ENCODE measurements around the gene ZYG11A.

The ZYG11A gene

GRCh38 chr1:52919051-52919722 is 76.6 kb downstream of the ZYG11A start:
- DNase-seq = no peak

GRCh38 chr1:52919723-52920483 is 77.3 kb downstream of the ZYG11A start:
- DNase-seq = no peak

DNA sequence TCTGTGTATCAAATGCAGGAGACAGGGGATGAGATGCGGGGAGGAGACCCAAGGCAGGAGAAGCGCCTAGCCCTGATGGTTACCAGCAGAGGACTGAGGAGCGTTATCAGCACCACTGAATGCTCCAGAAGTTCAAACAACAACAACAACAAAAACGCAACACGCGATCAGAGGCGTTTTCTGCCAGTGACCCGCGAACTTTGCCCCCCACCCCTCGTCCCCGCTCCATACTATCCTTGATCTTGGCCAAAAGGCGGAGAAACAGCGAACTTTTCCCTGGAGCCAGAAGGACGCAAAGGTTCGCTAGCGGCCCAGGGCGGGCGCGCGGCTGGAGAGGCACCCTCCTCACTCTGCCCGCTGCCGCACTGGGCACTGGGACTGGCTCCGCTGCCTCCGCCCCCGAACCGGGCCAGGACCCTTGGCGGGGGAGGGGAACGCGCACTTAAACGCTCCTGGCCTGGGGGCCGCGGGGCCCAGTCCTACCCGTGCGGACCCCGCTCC is 78.3 kb downstream of the ZYG11A start:
- no peak for DNase-seq

GRCh38 chr1:52925571-52926005 is 83.0 kb downstream of the ZYG11A start:
- no peak for DNase-seq

DNA sequence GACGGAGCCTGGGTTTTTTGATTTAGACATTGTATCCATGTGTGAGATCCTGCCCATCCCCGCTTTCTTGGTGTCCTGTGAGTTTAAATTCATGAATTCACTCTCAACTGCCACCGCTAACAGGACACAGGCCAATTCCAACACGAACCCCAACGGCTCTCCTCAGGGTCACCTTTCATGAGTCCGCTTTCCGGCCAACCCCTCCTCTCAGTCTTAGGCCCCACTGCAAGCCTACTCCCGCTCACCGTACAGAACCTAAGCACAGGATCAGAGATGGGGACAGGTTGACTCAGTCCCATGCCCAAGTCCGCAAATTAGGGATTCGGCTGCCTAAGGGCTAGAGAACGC is 84.3 kb downstream of the ZYG11A start:
- DNase-seq = no peak

DNA sequence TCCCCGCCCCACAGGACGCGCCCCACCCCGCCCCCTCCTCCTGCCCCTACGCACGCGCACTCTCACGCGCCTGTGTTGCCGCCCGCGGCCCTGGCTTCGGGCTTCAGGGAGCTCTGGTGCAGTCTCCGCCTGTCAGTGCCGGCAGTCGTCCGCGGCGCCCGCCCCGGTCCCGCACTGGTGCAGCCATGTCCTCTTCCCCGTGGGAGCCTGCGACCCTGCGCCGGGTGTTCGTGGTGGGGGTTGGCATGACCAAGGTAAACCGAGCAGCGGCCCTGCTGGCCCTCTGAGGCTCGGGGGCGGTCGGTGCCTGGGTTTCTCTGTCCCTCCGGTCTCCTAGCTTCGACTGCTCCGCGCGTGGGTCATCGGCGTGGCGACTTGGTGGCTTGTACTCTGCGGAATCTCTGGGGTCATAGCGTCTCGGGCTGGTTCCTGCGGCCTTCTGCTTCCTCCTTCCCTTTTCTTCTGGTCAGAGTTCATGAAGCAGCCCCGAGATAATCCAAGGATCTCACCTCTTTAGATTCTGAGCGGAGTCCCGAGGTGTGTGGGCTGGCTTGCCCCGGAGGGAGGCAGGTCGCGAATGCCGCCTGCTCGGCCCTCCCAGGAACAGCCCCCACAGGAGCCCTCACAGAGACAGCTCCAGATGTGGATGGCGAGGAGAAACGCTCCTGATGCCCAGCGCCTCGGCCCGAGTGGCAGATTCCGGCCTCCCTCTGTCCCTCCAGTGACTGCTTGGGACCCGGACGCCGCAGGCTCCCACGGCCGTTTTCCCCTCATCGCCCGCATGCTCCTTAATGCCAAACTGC is 84.9 kb downstream of the ZYG11A start, which contains the start of gene SCP2:
SCP2 (plus strand) TSS at position 65 of the 803 bp plus-strand sequence; CDS start at position 186, 121 bp downstream.
- peak; percentile 25 to 48 for DNase-seq

- no peak for DNase-seq
Measured at GRCh38 chr1:52928015-52928404, 85.5 kb downstream of the ZYG11A start.

DNA sequence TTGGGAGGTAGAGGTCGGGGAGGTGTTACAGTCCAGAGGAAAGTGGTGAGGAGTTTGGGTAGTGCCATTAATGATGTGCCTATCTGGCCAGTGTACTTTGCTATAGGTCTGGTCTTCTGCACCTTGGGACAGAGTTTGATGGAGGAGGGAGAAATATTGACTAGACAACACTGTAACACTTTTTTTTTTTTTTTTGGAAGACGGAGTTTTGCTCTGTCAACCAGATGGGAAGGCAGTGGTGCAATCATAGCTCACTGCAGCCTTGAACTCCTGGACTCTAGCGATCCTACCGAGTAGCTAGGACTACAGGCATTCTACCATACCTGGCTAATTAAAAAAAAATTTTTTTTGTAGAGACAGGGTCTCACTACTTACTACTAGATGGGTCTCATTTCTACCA is 86.5 kb downstream of the ZYG11A start:
- no peak for DNase-seq

GRCh38 chr1:52937433-52938182 is 95.0 kb downstream of the ZYG11A start:
- no peak for DNase-seq

DNA sequence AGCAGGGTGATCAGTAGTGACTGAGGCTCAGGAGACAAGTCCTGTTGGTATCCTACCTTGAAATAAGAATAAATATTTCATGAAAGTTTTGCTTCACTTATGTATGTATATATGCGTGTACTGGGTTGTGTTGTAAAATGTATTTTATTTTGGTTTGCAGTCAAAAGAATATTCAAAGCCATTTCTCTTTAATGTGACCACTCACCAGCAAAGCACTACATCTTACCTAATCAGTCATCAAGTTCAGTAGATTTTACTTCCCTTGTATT is 95.6 kb downstream of the ZYG11A start:
- DNase-seq = no peak

DNA sequence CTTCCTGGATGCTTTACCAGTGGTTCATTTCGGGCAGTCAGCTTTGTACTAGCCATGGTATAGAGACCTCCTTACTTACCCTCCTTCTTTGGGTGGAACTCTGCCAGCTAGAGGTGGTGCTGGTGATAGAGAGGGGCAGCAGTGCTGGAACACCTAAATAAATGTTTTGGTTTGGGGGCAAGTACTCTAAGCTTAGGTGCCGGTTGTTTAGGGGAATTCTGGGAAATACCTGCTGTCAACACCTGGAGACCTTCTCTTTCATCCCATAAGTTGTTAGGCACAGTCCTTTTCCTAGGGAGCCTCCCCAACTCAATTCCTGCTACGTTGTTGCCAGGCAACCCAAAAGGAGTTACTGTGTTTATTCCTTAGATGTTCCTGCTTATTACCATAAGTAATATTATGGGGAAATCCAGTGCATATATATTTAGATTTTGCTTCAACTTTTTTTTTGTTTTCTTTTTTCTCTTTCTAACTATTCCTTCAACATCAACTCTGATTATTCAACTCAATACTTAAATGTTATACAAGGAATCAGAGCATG is 101.4 kb downstream of the ZYG11A start:
- no peak for DNase-seq

DNA sequence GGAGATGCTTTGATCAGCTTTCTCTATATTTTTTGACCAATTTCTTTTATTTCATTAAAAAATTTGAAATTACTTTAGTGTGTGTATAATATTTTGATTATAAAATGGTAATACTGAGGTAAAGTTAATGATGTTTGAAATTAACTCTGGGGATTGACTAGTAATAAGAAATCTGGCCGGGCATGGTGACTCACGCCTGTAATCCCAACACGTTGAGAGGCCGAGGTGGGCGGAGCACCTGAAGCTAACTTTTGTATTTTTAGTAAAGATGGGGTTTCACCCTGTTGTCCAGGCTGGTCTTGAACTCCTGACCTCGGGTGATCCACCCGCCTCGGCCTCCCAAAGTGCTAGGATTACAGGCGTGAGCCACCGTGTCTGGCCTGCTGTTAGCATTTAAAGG is 102.0 kb downstream of the ZYG11A start:
- DNase-seq = no peak
